Cardiac fibroblast (primary cell): ENCODE results near the gene KLK1.

ENCODE experiments used
- DNase-seq, 2 donors: peaks; one replicate each; pipeline versions ENCODE4 v3.0.0 to v3.0.0-alpha.2; 2010; ENCODE audit warnings: low read depth in 2 of 2
- H3K4me3 ChIP-seq, 2 donors: replicated peaks in 1 of 2; 1 replicate in 1 of 2; 2 replicates in 1 of 2; pipeline ENCODE4 v1.5.1; 2011; ENCODE audit warnings: low read depth in 2 of 2, low read length in 2 of 2, mild to moderate bottlenecking in 2 of 2, moderate library complexity in 1 of 2
- TF ChIP-seq, protein P1 (sequence below): IDR thresholded peaks from one replicate; pipeline ENCODE4 v1.5.1; 2011; ENCODE audit warnings: low read depth, mild to moderate bottlenecking, low read length, inconsistent platforms

Gene KLK1

DNA sequence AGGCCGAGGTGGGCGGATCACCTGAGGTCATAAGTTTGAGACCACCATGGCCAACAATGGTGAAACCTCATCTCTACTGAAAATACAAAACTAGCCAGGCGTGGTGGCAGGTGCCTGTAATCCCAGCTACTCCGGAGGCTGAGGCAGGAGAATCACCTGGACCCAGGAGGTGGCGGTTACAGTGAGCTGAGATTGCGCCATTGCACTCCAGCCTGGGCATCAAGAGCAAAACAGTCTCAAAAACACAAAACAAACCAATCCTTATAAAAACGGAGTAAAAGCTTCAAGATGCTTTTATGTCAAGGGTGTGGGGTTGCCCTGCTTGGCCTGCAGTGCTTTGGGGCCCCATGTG lies 26.2 kb downstream of the KLK1 start:
- H3K4me3 ChIP-seq: no peak overlapping the region
- TF ChIP-seq, protein P1, sequence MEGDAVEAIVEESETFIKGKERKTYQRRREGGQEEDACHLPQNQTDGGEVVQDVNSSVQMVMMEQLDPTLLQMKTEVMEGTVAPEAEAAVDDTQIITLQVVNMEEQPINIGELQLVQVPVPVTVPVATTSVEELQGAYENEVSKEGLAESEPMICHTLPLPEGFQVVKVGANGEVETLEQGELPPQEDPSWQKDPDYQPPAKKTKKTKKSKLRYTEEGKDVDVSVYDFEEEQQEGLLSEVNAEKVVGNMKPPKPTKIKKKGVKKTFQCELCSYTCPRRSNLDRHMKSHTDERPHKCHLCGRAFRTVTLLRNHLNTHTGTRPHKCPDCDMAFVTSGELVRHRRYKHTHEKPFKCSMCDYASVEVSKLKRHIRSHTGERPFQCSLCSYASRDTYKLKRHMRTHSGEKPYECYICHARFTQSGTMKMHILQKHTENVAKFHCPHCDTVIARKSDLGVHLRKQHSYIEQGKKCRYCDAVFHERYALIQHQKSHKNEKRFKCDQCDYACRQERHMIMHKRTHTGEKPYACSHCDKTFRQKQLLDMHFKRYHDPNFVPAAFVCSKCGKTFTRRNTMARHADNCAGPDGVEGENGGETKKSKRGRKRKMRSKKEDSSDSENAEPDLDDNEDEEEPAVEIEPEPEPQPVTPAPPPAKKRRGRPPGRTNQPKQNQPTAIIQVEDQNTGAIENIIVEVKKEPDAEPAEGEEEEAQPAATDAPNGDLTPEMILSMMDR: no peak

DNA sequence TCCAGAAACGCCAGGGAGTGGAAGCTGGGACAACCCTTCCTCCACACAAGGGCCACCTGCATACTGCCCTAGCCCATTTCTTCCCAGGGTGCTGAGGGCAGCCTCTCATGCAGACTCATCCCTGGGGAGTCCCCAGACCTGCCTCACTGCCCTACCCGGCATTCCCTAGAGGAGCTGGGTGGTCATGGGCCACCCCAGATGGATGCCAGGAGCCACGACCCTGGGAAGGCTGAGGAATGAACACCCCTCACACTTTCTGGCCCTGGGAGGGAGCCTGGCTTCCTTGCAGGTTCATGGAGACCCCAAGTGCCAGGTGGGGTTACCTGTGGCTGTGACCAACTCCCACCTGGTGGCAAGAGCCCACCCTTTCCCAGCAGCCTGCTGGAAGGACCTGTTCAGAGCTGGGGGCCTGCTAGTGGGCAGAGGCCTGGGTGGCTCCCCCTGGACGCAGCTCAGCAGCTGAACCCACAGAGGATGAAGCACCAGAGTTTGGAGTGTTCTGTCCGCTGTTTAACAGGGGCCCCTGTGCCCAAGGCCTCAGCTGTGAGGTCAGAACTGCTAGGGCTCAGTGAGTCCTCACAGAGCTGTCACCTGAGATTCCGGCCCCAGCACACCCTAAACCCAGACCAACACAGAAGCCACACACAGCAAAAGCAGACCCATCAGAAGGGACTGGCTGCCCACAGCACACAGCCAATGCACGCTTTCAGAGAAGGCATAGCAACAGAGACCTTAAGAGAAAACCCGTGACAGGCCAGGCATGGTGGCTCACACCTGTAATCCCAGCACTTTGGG lies 26.8 kb downstream of the KLK1 start:
- no peak for DNase-seq
- no peak overlapping the region for H3K4me3 ChIP-seq
- TF ChIP-seq, protein P1: no peak

More for the DNA sequence above, 26.2 kb downstream of the KLK1 start:
- DNase-seq: no peak

DNA sequence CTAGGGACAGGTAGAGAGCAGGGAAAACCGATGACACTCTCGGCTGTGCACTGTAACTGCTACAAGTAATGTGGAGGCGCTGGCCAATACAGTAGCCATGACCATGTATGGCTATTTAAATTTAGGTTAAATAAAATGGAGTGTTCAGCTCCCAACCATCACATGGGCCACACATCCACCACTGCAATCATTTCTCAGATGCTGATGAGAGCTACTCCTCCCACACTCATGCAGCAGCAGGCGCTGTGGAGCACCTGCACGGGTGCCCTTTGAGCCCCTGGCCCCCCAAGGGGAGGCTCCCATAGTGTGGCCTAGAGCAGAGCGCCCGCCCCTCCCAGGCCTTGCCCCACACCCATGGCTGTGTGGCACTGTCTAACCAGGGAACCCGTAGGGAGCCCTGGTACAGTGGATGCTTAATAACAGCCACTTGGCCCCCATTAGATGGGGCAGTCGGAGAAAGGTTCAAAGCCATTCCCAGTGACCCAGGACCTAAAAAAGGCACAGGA lies 27.4 kb downstream of the KLK1 start:
- no peak for DNase-seq
- H3K4me3 ChIP-seq: no peak overlapping the region
- TF ChIP-seq, protein P1: no peak

DNA sequence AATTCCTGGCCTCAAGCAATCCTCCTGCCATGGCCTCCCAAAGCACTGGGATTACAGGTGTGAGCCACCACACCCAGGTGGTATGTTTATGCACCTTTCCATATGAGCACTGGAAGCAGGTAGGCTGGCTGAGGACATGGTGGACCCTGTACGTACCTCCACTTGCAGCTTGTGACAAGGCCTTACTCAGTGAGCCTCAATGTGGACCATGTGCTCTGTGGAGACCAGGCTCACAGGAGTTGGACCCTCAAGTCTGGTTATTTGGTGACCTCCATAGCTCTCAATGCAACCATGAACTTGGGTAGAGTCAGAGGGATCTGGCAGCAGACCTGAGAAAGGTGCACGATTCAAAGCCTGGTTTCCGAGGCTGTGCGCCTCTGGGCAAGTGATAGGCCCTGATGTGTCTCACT lies 27.9 kb downstream of the KLK1 start:
- no peak for DNase-seq
- no peak overlapping the region for H3K4me3 ChIP-seq
- TF ChIP-seq, protein P1: no peak

DNA sequence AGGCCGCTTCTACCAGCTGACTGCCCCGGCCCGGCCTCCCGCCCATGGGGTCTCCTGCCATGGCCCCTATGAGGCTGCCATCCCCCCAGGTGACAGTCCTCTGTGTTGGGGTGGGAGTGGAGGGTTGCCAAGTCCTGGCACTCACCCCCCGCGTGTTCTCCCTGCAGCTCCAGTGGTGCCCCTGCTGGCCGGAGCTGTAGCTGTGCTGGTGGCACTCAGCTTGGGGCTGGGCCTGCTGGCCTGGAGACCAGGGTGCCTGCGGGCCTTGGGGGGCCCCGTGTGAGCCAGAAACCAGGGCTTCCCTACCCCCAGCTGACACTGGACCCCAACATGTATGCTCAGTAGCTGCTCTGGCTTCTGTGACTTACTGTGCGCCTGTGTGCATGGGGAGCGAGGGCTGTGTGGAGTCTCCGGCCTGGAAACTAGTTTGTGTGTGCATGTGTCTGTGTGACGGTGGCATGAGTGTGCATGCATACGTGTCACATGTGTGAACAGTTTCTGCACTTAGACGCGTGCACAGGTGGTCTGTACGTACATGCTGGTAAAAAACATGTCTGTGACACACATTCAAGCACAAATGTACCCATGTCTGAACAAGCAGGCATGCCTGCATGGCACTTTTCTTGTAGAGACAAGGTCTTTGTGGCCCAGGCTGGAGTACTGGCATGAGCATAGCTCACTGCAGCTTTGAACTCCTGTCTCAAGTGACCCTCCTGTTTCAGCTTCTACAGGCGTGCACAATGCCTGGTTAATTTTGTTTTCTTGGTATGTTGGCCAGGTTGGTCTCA lies 28.5 kb downstream of the KLK1 start:
- DNase-seq: no peak
- H3K4me3 ChIP-seq: no peak overlapping the region
- TF ChIP-seq, protein P1: no peak

DNA sequence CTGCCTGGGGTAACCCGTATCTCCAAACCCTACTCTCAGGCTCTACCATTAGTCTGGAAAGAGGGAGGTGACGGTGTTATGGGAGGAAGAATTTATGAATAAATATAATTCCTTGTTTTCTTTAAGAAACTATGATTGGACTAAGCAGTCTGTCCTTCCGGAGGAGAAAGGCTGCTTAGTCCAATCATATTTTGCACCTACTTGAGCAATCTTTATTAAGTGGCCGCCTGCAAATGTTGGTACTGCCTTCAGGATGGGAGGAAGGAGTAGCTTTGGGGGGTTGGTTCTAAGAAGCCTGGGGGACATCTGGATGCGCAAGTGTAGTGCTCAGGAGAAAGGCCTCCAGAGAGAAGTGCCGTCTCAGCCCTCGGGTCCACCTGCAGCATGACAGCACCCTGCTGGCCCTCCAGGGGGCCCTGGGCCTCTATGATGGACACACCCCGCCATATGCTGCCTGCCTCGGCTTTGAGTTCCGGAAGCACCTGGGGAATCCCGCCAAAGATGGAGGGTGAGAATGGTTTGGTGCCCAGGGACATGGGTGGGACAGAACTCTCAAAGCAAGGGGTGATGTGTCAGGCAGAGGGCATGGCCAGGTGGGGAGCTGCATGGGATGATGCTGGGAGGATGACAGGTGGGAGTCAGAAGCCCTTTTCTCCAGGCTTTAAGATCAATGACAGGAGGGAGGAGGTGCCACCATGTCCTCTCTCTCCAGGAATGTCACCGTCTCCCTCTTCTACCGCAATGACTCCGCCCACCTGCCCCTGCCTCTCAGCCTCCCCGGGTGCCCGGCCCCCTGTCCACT lies 29.3 kb downstream of the KLK1 start:
- H3K4me3 ChIP-seq: no peak overlapping the region
- peak in 1 of 2 donors; percentile 20 for DNase-seq
- TF ChIP-seq, protein P1: peak; percentile 8
